ENCODE results near the gene MT1E. TPM values are rescaled to one million over a fixed set of nuclear protein-coding genes. Genes with fewer than 3 reads are reported as not detected.
"Not testable (repeated sequence)": the region's sequence is repeated elsewhere in the genome, so short reads cannot be mapped to it uniquely, and the experiment has no call there.

The MT1E gene
- polyA plus RNA-seq (2013, experiment 1 of 2), result 2.5 TPM
- 2.8 TPM for polyA plus RNA-seq (2013, experiment 2 of 2)

- Histone ChIP-seq H3K27ac (ENCODE audit: low read depth, low read length, severe bottlenecking) (no peak within 1 kb of the TSS), H3K9me3 (ENCODE audit: control insufficient read depth, low read length) (no peaks in the 10 kb centered on the region), H3K36me3 (ENCODE audit: control insufficient read depth, insufficient read depth, low read length) (no peaks in the 10 kb centered on the region), H3K4me3 (ENCODE audit: extremely low read depth, insufficient read depth, low read length, poor library complexity, severe bottlenecking) (peak within 1 kb of the TSS; percentile 37), H3K4me1 (ENCODE audit: control insufficient read depth, insufficient read depth, low read length, poor library complexity, severe bottlenecking) (no peaks in the 10 kb centered on the region)
- WGBS, 2 experiments (ENCODE audit: insufficient coverage in 2 of 2), result 6 to 7% methylated on average over 37 to 55 of the region's 62 CpGs
Measured at GRCh38 chr16:56625140-56625942, at the start of gene MT1E. MT1E (plus strand) TSS chr16:56625781; CDS start chr16:56625852, 71 bp downstream.

DNA sequence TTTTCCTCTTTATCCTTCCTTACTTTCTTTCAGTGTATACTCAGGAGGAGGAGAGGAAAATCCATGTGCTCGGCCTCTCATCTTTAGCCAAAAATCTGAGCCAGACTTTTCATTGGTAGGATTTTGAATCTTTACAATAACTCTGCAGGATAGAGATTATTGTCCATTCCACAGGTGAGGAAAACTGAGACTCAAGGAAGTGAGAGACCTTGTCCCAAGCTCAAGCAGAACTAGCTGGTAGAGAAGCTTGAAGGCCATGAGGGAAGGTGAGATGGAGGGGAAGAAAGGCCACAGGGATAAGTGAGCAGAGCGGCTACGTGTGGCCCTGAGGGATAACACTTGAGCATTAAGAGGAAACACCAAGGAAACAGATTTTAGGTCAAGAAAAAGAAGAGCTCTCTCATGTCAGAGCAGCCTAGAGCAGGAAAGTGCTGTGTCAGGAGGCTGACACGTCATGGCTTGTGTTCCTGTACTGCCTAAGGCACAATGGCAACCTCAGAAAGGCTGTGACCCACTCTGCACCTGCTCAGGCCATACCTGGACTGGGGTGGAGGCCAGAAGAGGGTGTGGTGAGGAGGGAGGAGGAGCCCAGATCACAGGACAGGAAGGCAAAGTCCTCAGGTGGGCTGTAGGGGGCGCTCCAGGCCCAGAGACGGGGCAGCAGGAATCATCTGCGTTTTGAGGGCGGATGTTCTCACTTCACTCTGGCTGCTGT is 48.8 kb upstream of the MT1E start:
- Histone ChIP-seq H3K36me3 (ENCODE audit: control insufficient read depth, insufficient read depth, low read length) (no peaks in the 10 kb centered on the region), H3K27ac (ENCODE audit: low read depth, low read length, severe bottlenecking) (no peak overlapping the region), H3K4me3 (ENCODE audit: extremely low read depth, insufficient read depth, low read length, poor library complexity, severe bottlenecking) (no peak overlapping the region), H3K9me3 (ENCODE audit: control insufficient read depth, low read length) (peaks cover 7% of the 10 kb centered on the region), H3K4me1 (ENCODE audit: control insufficient read depth, insufficient read depth, low read length, poor library complexity, severe bottlenecking) (no peaks in the 10 kb centered on the region)
- 23 to 27% methylated on average over 7 of the region's 8 CpGs for WGBS, 2 experiments (ENCODE audit: insufficient coverage in 2 of 2)

GRCh38 chr16:56577300-56577625 is 48.3 kb upstream of the MT1E start:
- H3K9me3 ChIP-seq (ENCODE audit: control insufficient read depth, low read length), result peaks cover 7% of the 10 kb centered on the region
- WGBS, 2 experiments (ENCODE audit: insufficient coverage in 2 of 2), result 67 to 89% methylated on average over 2 to 3 of the region's 4 CpGs
- no peaks in the 10 kb centered on the region for H3K4me1 ChIP-seq (ENCODE audit: control insufficient read depth, insufficient read depth, low read length, poor library complexity, severe bottlenecking)
- no peak overlapping the region for H3K27ac ChIP-seq (ENCODE audit: low read depth, low read length, severe bottlenecking)
- no peaks in the 10 kb centered on the region for H3K36me3 ChIP-seq (ENCODE audit: control insufficient read depth, insufficient read depth, low read length)
- no peak overlapping the region for H3K4me3 ChIP-seq (ENCODE audit: extremely low read depth, insufficient read depth, low read length, poor library complexity, severe bottlenecking)

GRCh38 chr16:56580391-56581048 is 45.1 kb upstream of the MT1E start:
- Histone ChIP-seq H3K4me3 (ENCODE audit: extremely low read depth, insufficient read depth, low read length, poor library complexity, severe bottlenecking) (no peak overlapping the region), H3K36me3 (ENCODE audit: control insufficient read depth, insufficient read depth, low read length) (no peaks in the 10 kb centered on the region), H3K9me3 (ENCODE audit: control insufficient read depth, low read length) (no peaks in the 10 kb centered on the region), H3K4me1 (ENCODE audit: control insufficient read depth, insufficient read depth, low read length, poor library complexity, severe bottlenecking) (no peaks in the 10 kb centered on the region), H3K27ac (ENCODE audit: low read depth, low read length, severe bottlenecking) (no peak overlapping the region)
- WGBS, 2 experiments (ENCODE audit: insufficient coverage in 2 of 2), result 77 to 96% methylated on average over 4 of the region's 6 CpGs

DNA sequence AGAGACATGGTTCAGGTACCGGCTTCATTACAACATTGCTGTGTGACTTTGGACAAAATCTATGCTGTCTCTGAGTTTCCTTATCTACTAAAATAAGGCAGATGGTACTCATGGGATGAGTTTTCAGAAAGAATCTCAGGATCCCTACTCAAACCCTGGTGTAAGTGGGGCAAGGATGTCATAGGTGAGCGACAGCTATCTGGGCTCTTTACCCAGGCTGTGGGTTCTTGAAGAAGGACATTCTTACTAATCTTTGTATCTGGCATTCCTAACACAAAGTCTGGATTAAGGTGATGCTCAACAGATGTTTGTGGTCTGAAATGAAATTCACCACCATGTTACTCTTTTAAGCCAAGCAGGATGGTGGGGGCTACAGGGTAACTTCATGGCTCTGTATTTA is 42.7 kb upstream of the MT1E start:
- H3K9me3 ChIP-seq (ENCODE audit: control insufficient read depth, low read length); H3K36me3 ChIP-seq (ENCODE audit: control insufficient read depth, insufficient read depth, low read length); H3K27ac ChIP-seq (ENCODE audit: low read depth, low read length, severe bottlenecking); H3K4me3 ChIP-seq (ENCODE audit: extremely low read depth, insufficient read depth, low read length, poor library complexity, severe bottlenecking); H3K4me1 ChIP-seq (ENCODE audit: control insufficient read depth, insufficient read depth, low read length, poor library complexity, severe bottlenecking): not testable (repeated sequence)
- 89 to 100% methylated on average over 1 of the region's 2 CpGs for WGBS, 2 experiments (ENCODE audit: insufficient coverage in 2 of 2)

GRCh38 chr16:56583351-56584168 is 42.0 kb upstream of the MT1E start:
- 82% methylated on average over 6 to 10 of the region's 11 CpGs for WGBS, 2 experiments (ENCODE audit: insufficient coverage in 2 of 2)

DNA sequence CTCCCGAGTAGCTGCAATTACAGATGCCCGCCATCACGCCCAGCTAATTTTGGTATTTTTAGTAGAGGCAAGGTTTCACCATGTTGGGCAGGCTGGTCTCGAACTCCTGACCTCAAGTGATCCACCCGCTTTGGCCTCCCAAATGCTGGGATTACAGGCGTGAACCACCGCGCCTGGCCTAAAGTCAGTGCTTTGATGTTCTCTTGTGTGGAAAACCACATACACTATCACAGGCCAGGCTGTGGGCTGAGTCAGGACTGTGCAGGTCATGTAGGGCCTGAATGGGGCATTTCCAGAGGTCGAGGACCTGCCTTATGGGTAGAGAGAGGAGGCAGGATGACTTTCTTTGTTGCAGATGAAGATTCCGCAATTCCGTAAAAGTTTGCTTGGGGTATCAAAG is 41.3 kb upstream of the MT1E start:
- Histone ChIP-seq H3K36me3 (ENCODE audit: control insufficient read depth, insufficient read depth, low read length) (no peaks in the 10 kb centered on the region), H3K9me3 (ENCODE audit: control insufficient read depth, low read length) (no peaks in the 10 kb centered on the region), H3K4me1 (ENCODE audit: control insufficient read depth, insufficient read depth, low read length, poor library complexity, severe bottlenecking) (no peaks in the 10 kb centered on the region), H3K27ac (ENCODE audit: low read depth, low read length, severe bottlenecking) (no peak overlapping the region), H3K4me3 (ENCODE audit: extremely low read depth, insufficient read depth, low read length, poor library complexity, severe bottlenecking) (no peak overlapping the region)
- 83 to 85% methylated on average over 11 of the region's 11 CpGs for WGBS, 2 experiments (ENCODE audit: insufficient coverage in 2 of 2)

More at GRCh38 chr16:56583351-56584168, 42.0 kb upstream of the MT1E start:
- no peaks in the 10 kb centered on the region for H3K4me1 ChIP-seq (ENCODE audit: control insufficient read depth, insufficient read depth, low read length, poor library complexity, severe bottlenecking)
- no peaks in the 10 kb centered on the region for H3K9me3 ChIP-seq (ENCODE audit: control insufficient read depth, low read length)
- H3K36me3 ChIP-seq (ENCODE audit: control insufficient read depth, insufficient read depth, low read length), result no peaks in the 10 kb centered on the region
- H3K27ac ChIP-seq (ENCODE audit: low read depth, low read length, severe bottlenecking), result no peak overlapping the region
- no peak overlapping the region for H3K4me3 ChIP-seq (ENCODE audit: extremely low read depth, insufficient read depth, low read length, poor library complexity, severe bottlenecking)

- H3K36me3 ChIP-seq (ENCODE audit: control insufficient read depth, insufficient read depth, low read length), result no peaks in the 10 kb centered on the region
- H3K4me1 ChIP-seq (ENCODE audit: control insufficient read depth, insufficient read depth, low read length, poor library complexity, severe bottlenecking), result peaks cover 5% of the 10 kb centered on the region
- H3K27ac ChIP-seq (ENCODE audit: low read depth, low read length, severe bottlenecking), result no peak overlapping the region
- 41 to 42% methylated on average over 6 to 8 of the region's 9 CpGs for WGBS, 2 experiments (ENCODE audit: insufficient coverage in 2 of 2)
- no peak overlapping the region for H3K4me3 ChIP-seq (ENCODE audit: extremely low read depth, insufficient read depth, low read length, poor library complexity, severe bottlenecking)
- H3K9me3 ChIP-seq (ENCODE audit: control insufficient read depth, low read length), result no peaks in the 10 kb centered on the region
Measured at GRCh38 chr16:56588781-56589140, 36.8 kb upstream of the MT1E start.

DNA sequence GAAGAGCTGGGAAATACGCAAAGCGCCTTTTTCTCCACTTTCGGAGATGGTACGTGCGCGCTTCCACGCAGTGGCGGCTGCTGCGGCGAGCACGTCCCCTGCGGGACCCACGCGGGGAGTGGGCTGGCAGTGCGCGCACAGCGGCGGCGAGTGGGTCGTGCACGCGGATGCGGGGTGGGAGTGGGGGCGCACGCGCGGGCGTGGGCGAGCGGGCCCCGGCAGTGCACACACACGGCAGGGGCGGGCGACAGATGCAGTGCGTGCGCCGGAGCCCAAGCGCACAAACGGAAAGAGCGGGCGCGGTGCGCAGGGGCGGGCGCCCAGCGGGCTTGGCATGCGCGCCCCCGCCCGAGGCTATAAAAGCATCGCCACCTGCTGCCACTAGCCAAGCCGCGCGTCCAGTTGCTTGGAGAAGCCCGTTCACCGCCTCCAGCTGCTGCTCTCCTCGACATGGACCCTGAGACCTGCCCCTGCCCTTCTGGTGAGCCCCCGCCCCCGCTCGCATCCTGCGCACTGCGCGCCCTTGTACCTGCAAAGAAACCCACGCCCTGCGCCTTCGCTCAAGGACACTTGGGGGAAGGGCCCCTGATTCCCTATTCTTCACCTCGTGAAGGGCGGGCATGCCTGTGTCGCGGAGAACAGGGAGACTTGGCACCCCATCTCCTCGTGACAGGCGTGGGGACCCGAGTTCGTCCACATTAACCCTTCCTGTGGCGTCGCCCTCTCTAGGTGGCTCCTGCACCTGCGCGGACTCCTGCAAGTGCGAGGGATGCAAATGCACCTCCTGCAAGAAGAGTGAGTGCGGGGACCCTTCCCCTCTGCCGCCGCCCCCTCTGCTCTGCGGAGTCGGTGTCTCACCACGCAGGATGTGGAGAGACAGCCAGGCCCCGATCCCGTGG is 36.2 kb upstream of the MT1E start, which contains the start of gene MT3:
MT3 (plus strand) TSS at position 388 of the 899 bp plus-strand sequence; CDS start at position 451, 63 bp downstream.
- Histone ChIP-seq H3K4me3 (ENCODE audit: extremely low read depth, insufficient read depth, low read length, poor library complexity, severe bottlenecking) (no peak within 1 kb of the TSS), H3K9me3 (ENCODE audit: control insufficient read depth, low read length) (no peaks in the 10 kb centered on the region), H3K4me1 (ENCODE audit: control insufficient read depth, insufficient read depth, low read length, poor library complexity, severe bottlenecking) (peaks cover 5% of the 10 kb centered on the region), H3K27ac (ENCODE audit: low read depth, low read length, severe bottlenecking) (no peak within 1 kb of the TSS), H3K36me3 (ENCODE audit: control insufficient read depth, insufficient read depth, low read length) (no peaks in the 10 kb centered on the region)
- 8 to 9% methylated on average over 85 to 86 of the region's 87 CpGs for WGBS, 2 experiments (ENCODE audit: insufficient coverage in 2 of 2)
